SW 1271 (cell line): Measurements from ENCODE around the gene ZSCAN20.
A peak's percentile ranks its signal among the peaks of the same experiment; 100 is the strongest.

Experiments used
- DNase-seq, 2 experiments: peaks; one replicate each; lab custom pipeline; 2025; lab: John Stamatoyannopoulos, UW

Gene ZSCAN20

GRCh38 chr1:33472269-33472980, at the start of gene ZSCAN20:
Gene ZSCAN20 (plus strand): TSS chr1:33472645. CDS start chr1:33479289, 6,644 bp downstream.
- peak; percentile 87 to 97 for DNase-seq

GRCh38 chr1:33424205-33424604, 48.2 kb upstream of the ZSCAN20 start:
- DNase-seq = peak in 1 of 2 experiments; percentile 27

- DNase-seq = no peak
Measured at GRCh38 chr1:33424610-33425009, 47.8 kb upstream of the ZSCAN20 start.

GRCh38 chr1:33425900-33426299, 46.5 kb upstream of the ZSCAN20 start:
- DNase-seq = no peak

- no peak for DNase-seq
Measured at GRCh38 chr1:33426916-33427315, 45.5 kb upstream of the ZSCAN20 start.

- DNase-seq = no peak
Measured at GRCh38 chr1:33428661-33429060, 43.8 kb upstream of the ZSCAN20 start.

- DNase-seq = no peak
Measured at GRCh38 chr1:33429332-33429731, 43.1 kb upstream of the ZSCAN20 start.

GRCh38 chr1:33429856-33430691, 42.4 kb upstream of the ZSCAN20 start:
- DNase-seq = no peak

- DNase-seq = peak; percentile 84 to 92
Measured at GRCh38 chr1:33430692-33431593, 41.5 kb upstream of the ZSCAN20 start, which contains the start of gene PHC2. Gene PHC2 (minus strand): TSS chr1:33431095. CDS start chr1:33375539, 55,556 bp downstream.

- DNase-seq = peak; percentile 96
Measured at GRCh38 chr1:33433509-33434362, 38.7 kb upstream of the ZSCAN20 start.

GRCh38 chr1:33434363-33434750, 38.1 kb upstream of the ZSCAN20 start:
- DNase-seq = no peak

GRCh38 chr1:33435096-33435820, 37.2 kb upstream of the ZSCAN20 start:
- DNase-seq = peak in 1 of 2 experiments; percentile 20

- DNase-seq = no peak
Measured at GRCh38 chr1:33436557-33437285, 35.7 kb upstream of the ZSCAN20 start.

GRCh38 chr1:33438364-33439160, 33.9 kb upstream of the ZSCAN20 start:
- no peak for DNase-seq

GRCh38 chr1:33439662-33440061, 32.8 kb upstream of the ZSCAN20 start:
- no peak for DNase-seq

- no peak for DNase-seq
Measured at GRCh38 chr1:33441088-33441745, 31.2 kb upstream of the ZSCAN20 start.

- no peak for DNase-seq
Measured at GRCh38 chr1:33442141-33442540, 30.3 kb upstream of the ZSCAN20 start.

GRCh38 chr1:33443080-33443704, 29.3 kb upstream of the ZSCAN20 start:
- DNase-seq = no peak
